ENCODE measurements around the gene RPL3.

The RPL3 gene

GRCh38 chr22:39279170-39279850 is 40.1 kb downstream of the RPL3 start:
- TF ChIP-seq TAF1 (IDR thresholded peaks at IDR 0.05; ENCODE audit: borderline replicate concordance, insufficient read depth, low read length) (no peak), FOXP2 (optimal IDR thresholded peaks at IDR 0.05; ENCODE audit: borderline replicate concordance, extremely low read depth, extremely low read length, insufficient read depth) (no peak), POLR2AphosphoS5 (IDR thresholded peaks at IDR 0.05; ENCODE audit: low read depth, low read length) (no peak), REST (IDR thresholded peaks at IDR 0.05; ENCODE audit: insufficient read depth in 1 of 2, low read depth in 2 of 2, low read length in 2 of 2) (no peak), SIN3A (IDR thresholded peaks at IDR 0.05; ENCODE audit: borderline replicate concordance, insufficient read depth, low read length) (no peak)

- TF ChIP-seq POLR2AphosphoS5 (IDR thresholded peaks at IDR 0.05; ENCODE audit: low read depth, low read length): no peak
- TF ChIP-seq SIN3A (IDR thresholded peaks at IDR 0.05; ENCODE audit: borderline replicate concordance, insufficient read depth, low read length): no peak
- TF ChIP-seq FOXP2 (optimal IDR thresholded peaks at IDR 0.05; ENCODE audit: borderline replicate concordance, extremely low read depth, extremely low read length, insufficient read depth): no peak
- TF ChIP-seq REST (IDR thresholded peaks at IDR 0.05; ENCODE audit: insufficient read depth in 1 of 2, low read depth in 2 of 2, low read length in 2 of 2): no peak
- no peak for TF ChIP-seq TAF1 (IDR thresholded peaks at IDR 0.05; ENCODE audit: borderline replicate concordance, insufficient read depth, low read length)
Measured at GRCh38 chr22:39278040-39278439, 41.4 kb downstream of the RPL3 start.

- TF ChIP-seq POLR2AphosphoS5 (IDR thresholded peaks at IDR 0.05; ENCODE audit: low read depth, low read length): no peak
- TF ChIP-seq REST (IDR thresholded peaks at IDR 0.05; ENCODE audit: insufficient read depth in 1 of 2, low read depth in 2 of 2, low read length in 2 of 2): no peak
Measured at GRCh38 chr22:39277142-39277607, 42.2 kb downstream of the RPL3 start.

- no peak for TF ChIP-seq TAF1 (IDR thresholded peaks at IDR 0.05; ENCODE audit: borderline replicate concordance, insufficient read depth, low read length)
- TF ChIP-seq POLR2AphosphoS5 (IDR thresholded peaks at IDR 0.05; ENCODE audit: low read depth, low read length): no peak
- no peak for TF ChIP-seq FOXP2 (optimal IDR thresholded peaks at IDR 0.05; ENCODE audit: borderline replicate concordance, extremely low read depth, extremely low read length, insufficient read depth)
- TF ChIP-seq SIN3A (IDR thresholded peaks at IDR 0.05; ENCODE audit: borderline replicate concordance, insufficient read depth, low read length): no peak
- TF ChIP-seq REST (IDR thresholded peaks at IDR 0.05; ENCODE audit: insufficient read depth in 1 of 2, low read depth in 2 of 2, low read length in 2 of 2): no peak
Measured at GRCh38 chr22:39276440-39277141, 42.8 kb downstream of the RPL3 start.
